Activated CD8-positive, alpha-beta memory T cell treated with anti-CD3 and anti-CD28 coated beads for 24 hours (primary cell): ENCODE data around the gene RHBDF2.

ENCODE experiments used
- DNase-seq: peaks from one replicate; pipeline ENCODE4 v3.0.0-alpha.2; 2020

RHBDF2 gene

GRCh38 chr17:76432712-76433336 lies 68.4 kb downstream of the RHBDF2 start:
- no peak for DNase-seq

GRCh38 chr17:76432004-76432403 lies 69.2 kb downstream of the RHBDF2 start:
- no peak for DNase-seq

GRCh38 chr17:76431509-76431908 lies 69.7 kb downstream of the RHBDF2 start:
- DNase-seq = no peak

GRCh38 chr17:76428511-76428910 lies 72.7 kb downstream of the RHBDF2 start:
- no peak for DNase-seq

- DNase-seq = no peak
Observed at GRCh38 chr17:76427501-76428231, 73.6 kb downstream of the RHBDF2 start.

- DNase-seq = no peak
Observed at GRCh38 chr17:76426853-76427252, 74.4 kb downstream of the RHBDF2 start.

GRCh38 chr17:76422860-76423259 lies 78.4 kb downstream of the RHBDF2 start:
- DNase-seq = no peak

- DNase-seq = no peak
Observed at GRCh38 chr17:76422406-76422805, 78.8 kb downstream of the RHBDF2 start.

- DNase-seq = no peak
Observed at GRCh38 chr17:76421044-76421407, 80.2 kb downstream of the RHBDF2 start.
